Keratinocyte (primary cell): ENCODE data around the gene SYPL1. TPM values are rescaled to one million over a fixed set of nuclear protein-coding genes. Genes with fewer than 3 reads are reported as not detected.
A peak's percentile ranks its signal among the peaks of the same experiment; 100 is the strongest.

Source experiments
- DNase-seq: peaks from one replicate; pipeline ENCODE4 v3.0.0-alpha.2; 2011; ENCODE audit warnings: low read depth, missing footprints, low spot score
- FAIRE-seq: peaks from 2 replicates; lab custom pipeline; 2011; peaks lifted over from hg19 to GRCh38; lab: Jason Lieb, UNC
- H2AFZ ChIP-seq: 2 replicates; pipeline ENCODE4 v1.6.0; 2012; ENCODE audit warnings: low read length, control low read depth, inconsistent platforms; ENCODE audit not compliant: control insufficient read depth
- H3K27ac ChIP-seq: 2 replicates; pipeline ENCODE4 v1.5.1; 2011; ENCODE audit warnings: low read length; ENCODE audit not compliant: control insufficient read depth, insufficient read depth
- H3K27me3 ChIP-seq: 3 replicates; pipeline ENCODE4 v1.6.0; 2011; ENCODE audit warnings: low read length; ENCODE audit not compliant: control insufficient read depth, insufficient read depth; ENCODE audit errors: extremely low read depth
- H3K36me3 ChIP-seq, 2 experiments: 2 replicates in 1 of 2; 3 replicates in 1 of 2; pipeline ENCODE4 v1.5.1; 2011; ENCODE audit warnings: low read length in 2 of 2, mild to moderate bottlenecking in 1 of 2; ENCODE audit not compliant: control insufficient read depth in 2 of 2, insufficient read depth in 2 of 2; ENCODE audit errors: extremely low read depth in 1 of 2
- H3K4me1 ChIP-seq: 3 replicates; pipeline ENCODE4 v1.5.1; 2011; ENCODE audit warnings: low read length; ENCODE audit not compliant: control insufficient read depth, insufficient read depth; ENCODE audit errors: extremely low read depth
- H3K4me2 ChIP-seq: 3 replicates; pipeline ENCODE4 v1.6.0; 2011; ENCODE audit warnings: low read depth, low read length; ENCODE audit not compliant: control insufficient read depth, insufficient read depth; ENCODE audit errors: extremely low read depth
- H3K4me3 ChIP-seq, 3 experiments: fragments of 200-600 bp in 1 of 3; sonication (generic) in 1 of 3; 2 replicates in 2 of 3; 3 replicates in 1 of 3; pipeline ENCODE4 v1.5.1; 2011 to 2016; ENCODE audit warnings: low read length in 3 of 3, mild to moderate bottlenecking in 3 of 3, control low read depth in 2 of 3, inconsistent platforms in 1 of 3, low read depth in 1 of 3, mixed read lengths in 1 of 3, mixed run types in 1 of 3, moderate library complexity in 1 of 3; ENCODE audit not compliant: control insufficient read depth in 2 of 3, insufficient read depth in 2 of 3; ENCODE audit errors: extremely low read depth in 1 of 3
- H3K79me2 ChIP-seq: 2 replicates; pipeline ENCODE4 v1.6.0; 2012; ENCODE audit warnings: low read length; ENCODE audit not compliant: control insufficient read depth, insufficient read depth
- H3K9ac ChIP-seq: 3 replicates; pipeline ENCODE4 v1.6.0; 2011; ENCODE audit warnings: low read length; ENCODE audit not compliant: control insufficient read depth, insufficient read depth; ENCODE audit errors: extremely low read depth
- H3K9me1 ChIP-seq: 3 replicates; pipeline ENCODE4 v1.6.0; 2011; ENCODE audit warnings: low read length; ENCODE audit not compliant: control insufficient read depth, insufficient read depth; ENCODE audit errors: extremely low read depth
- H3K9me3 ChIP-seq: 2 replicates; pipeline ENCODE4 v1.5.1; 2012; ENCODE audit warnings: low read depth, low read length; ENCODE audit not compliant: control insufficient read depth
- H4K20me1 ChIP-seq: 3 replicates; pipeline ENCODE4 v1.6.0; 2011; ENCODE audit warnings: low read length; ENCODE audit not compliant: control insufficient read depth, insufficient read depth; ENCODE audit errors: extremely low read depth
- EZH2 ChIP-seq: IDR thresholded peaks from one replicate; pipeline ENCODE4 v1.6.1; 2012; ENCODE audit warnings: inconsistent platforms, mild to moderate bottlenecking, low read length, moderate library complexity
- dilution Hi-C: fragments of 300-500 bp; cut with MboI; formaldehyde crosslinking; loops from one replicate; pipeline ENCODE4 v1.7.0; 2020; ENCODE audit warnings: low sequenced_read_pairs; ENCODE audit not compliant: extremely low pct_ligation_motif_present
- polyA plus RNA-seq, 5 experiments: library from polyadenylated mRNA; depleted of rRNA in 3 of 5; stranded (reverse) in 3 of 5; stranded (forward) in 1 of 5; unstranded in 1 of 5; fragments of >200 nt; gene quantifications; 1 replicate in 1 of 5; 2 replicates in 3 of 5; 3 replicates in 1 of 5; pipeline versions ENCODE4 v1.2.1 to v1.2.3, GENCODE V29; 2011 to 2012; ENCODE audit warnings: missing spikeins in 2 of 5, low read depth in 1 of 5, low replicate concordance in 1 of 5
- TF ChIP-seq, protein P1 (sequence below), 3 experiments: IDR thresholded peaks in 1 of 3; conservative IDR thresholded peaks in 1 of 3; optimal IDR thresholded peaks in 1 of 3; 2 replicates in 2 of 3; 3 replicates in 1 of 3; pipeline versions ENCODE3 to v1.5.1; 2011; ENCODE audit warnings: low read length in 3 of 3, mild to moderate bottlenecking in 3 of 3, moderate library complexity in 2 of 3, control low read depth in 1 of 3, inconsistent platforms in 1 of 3; ENCODE audit not compliant: insufficient read depth in 2 of 3; ENCODE audit errors: extremely low read depth in 1 of 3

Gene SYPL1
- polyA plus RNA-seq, 1 donor (not counting 4 experiments of a cell fraction or from before 2014, with no cell fraction given): 254 TPM

DNA sequence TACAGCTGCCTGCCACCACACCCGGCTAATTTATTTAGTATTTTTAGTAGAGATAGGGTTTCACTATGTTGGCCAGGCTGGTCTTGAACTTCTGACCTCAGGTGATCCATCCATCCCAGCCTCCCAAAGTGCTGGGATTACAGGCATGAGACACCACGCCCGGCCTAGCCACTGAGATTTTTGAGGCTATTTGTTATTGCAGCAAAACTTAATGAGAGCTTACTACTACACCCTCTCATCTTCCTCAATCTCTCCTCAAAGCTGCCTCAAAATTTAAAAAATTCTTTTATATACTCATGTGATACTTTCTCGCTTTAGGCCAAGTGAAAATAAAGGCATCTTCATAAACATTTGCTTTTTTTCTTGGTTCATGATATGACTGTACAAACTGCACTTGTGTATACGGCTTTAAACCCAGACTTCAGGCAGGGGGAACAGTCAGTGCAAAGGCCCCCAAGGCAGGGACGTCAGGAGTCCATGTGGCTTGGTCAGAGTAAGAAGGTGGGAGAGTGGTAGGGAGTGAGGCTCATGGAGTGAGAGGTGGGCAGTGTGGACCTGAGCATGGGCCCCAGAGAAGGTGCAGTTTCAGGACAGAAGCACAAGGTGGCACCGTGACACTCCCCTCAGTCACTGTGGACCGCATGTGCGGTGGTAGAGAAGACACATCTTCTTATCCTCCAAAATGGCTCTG is 55.5 kb downstream of the SYPL1 start:
- H2AFZ ChIP-seq: peak overlapping the region; percentile 59
- H3K9me3 ChIP-seq: no peaks in the 10 kb centered on the region
- dilution Hi-C loops: no loop called here
- H3K4me3 ChIP-seq: no peak overlapping the region
- FAIRE-seq (peak; percentile 84), DNase-seq (no peak)
- no peaks in the 10 kb centered on the region for H4K20me1 ChIP-seq
- no peaks in the 10 kb centered on the region for H3K36me3 ChIP-seq
- H3K4me1 ChIP-seq: peaks cover 44% of the 10 kb centered on the region
- no peaks in the 10 kb centered on the region for H3K27me3 ChIP-seq
- no peak overlapping the region for H3K9ac ChIP-seq
- no peaks in the 10 kb centered on the region for H3K79me2 ChIP-seq
- no peak overlapping the region for H3K4me2 ChIP-seq
- no peak for TF ChIP-seq EZH2
- TF ChIP-seq, protein P1, sequence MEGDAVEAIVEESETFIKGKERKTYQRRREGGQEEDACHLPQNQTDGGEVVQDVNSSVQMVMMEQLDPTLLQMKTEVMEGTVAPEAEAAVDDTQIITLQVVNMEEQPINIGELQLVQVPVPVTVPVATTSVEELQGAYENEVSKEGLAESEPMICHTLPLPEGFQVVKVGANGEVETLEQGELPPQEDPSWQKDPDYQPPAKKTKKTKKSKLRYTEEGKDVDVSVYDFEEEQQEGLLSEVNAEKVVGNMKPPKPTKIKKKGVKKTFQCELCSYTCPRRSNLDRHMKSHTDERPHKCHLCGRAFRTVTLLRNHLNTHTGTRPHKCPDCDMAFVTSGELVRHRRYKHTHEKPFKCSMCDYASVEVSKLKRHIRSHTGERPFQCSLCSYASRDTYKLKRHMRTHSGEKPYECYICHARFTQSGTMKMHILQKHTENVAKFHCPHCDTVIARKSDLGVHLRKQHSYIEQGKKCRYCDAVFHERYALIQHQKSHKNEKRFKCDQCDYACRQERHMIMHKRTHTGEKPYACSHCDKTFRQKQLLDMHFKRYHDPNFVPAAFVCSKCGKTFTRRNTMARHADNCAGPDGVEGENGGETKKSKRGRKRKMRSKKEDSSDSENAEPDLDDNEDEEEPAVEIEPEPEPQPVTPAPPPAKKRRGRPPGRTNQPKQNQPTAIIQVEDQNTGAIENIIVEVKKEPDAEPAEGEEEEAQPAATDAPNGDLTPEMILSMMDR (optimal IDR thresholded peaks at IDR 0.05 in 1 of 3, IDR thresholded peaks at IDR 0.05 in 1 of 3, conservative IDR thresholded peaks at IDR 0.05 in 1 of 3; ENCODE audit: extremely low read depth in 1 of 3, insufficient read depth in 2 of 3, low read length in 3 of 3): peak in 2 of 3 experiments; percentile 89 to 94
- H3K27ac ChIP-seq: no peak overlapping the region
- no peaks in the 10 kb centered on the region for H3K9me1 ChIP-seq

- TF ChIP-seq, protein P1 (optimal IDR thresholded peaks at IDR 0.05 in 1 of 3, IDR thresholded peaks at IDR 0.05 in 1 of 3, conservative IDR thresholded peaks at IDR 0.05 in 1 of 3; ENCODE audit: extremely low read depth in 1 of 3, insufficient read depth in 2 of 3, low read length in 3 of 3): no peak
- no peak for TF ChIP-seq EZH2
- H3K9me3 ChIP-seq: no peaks in the 10 kb centered on the region
- no peaks in the 10 kb centered on the region for H3K9me1 ChIP-seq
- H2AFZ ChIP-seq: no peak overlapping the region
- no peak overlapping the region for H3K4me3 ChIP-seq
- no peaks in the 10 kb centered on the region for H3K27me3 ChIP-seq
- H3K27ac ChIP-seq: no peak overlapping the region
- no peaks in the 10 kb centered on the region for H4K20me1 ChIP-seq
- no peak for DNase-seq
- no peaks in the 10 kb centered on the region for H3K36me3 ChIP-seq
- H3K9ac ChIP-seq: no peak overlapping the region
- peaks cover 45% of the 10 kb centered on the region for H3K4me1 ChIP-seq
- no peak overlapping the region for H3K4me2 ChIP-seq
- no peak for FAIRE-seq
- no peaks in the 10 kb centered on the region for H3K79me2 ChIP-seq
- dilution Hi-C loops: no loop called here
Measured at GRCh38 chr7:106054971-106055532, 57.1 kb downstream of the SYPL1 start.
